Measurements from ENCODE around the gene GAA. TPM values are rescaled to one million over a fixed set of nuclear protein-coding genes. Genes with fewer than 3 reads are reported as not detected.

Gene GAA
- total RNA-seq, result 10 to 100 TPM; 22.2 to 22.4 TPM
- polyA plus RNA-seq (2013, experiment 1 of 2), result 27.8 TPM
- polyA plus RNA-seq (2013, experiment 2 of 2), result 29.0 TPM
- total RNA-seq, result 5.7 to 65.2 (median 31.0) reads per million in 172 experiments

DNA sequence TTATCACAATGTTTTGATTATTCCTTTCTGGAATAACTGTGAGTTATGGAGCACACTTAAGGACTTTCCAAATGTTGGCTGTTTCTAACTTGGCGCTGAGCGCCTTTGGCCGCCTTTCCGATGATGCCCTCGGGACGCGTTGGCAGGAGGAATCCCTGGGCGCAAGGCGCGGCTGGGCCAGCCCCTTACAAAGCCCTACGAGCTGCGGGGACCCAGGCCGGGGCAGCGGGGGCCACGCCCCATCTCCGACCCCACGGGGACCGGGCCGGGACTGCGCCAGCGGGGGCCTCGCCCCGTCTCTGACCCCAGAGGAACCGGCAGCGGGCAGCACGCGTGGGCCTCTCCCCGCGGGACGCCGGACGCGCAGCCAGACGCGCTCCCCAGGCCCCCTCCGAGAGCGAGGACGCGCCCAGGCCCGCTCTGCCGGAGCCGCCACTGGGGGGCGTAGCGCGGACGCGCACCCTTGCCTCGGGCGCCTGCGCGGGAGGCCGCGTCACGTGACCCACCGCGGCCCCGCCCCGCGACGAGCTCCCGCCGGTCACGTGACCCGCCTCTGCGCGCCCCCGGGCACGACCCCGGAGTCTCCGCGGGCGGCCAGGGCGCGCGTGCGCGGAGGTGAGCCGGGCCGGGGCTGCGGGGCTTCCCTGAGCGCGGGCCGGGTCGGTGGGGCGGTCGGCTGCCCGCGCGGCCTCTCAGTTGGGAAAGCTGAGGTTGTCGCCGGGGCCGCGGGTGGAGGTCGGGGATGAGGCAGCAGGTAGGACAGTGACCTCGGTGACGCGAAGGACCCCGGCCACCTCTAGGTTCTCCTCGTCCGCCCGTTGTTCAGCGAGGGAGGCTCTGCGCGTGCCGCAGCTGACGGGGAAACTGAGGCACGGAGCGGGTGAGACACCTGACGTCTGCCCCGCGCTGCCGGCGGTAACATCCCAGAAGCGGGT, at the start of gene GAA:
GAA (plus strand) TSS at position 571 of the 935 bp plus-strand sequence. CDS start 3,006 bp downstream, outside the sequence.
- TF ChIP-seq, protein P1, sequence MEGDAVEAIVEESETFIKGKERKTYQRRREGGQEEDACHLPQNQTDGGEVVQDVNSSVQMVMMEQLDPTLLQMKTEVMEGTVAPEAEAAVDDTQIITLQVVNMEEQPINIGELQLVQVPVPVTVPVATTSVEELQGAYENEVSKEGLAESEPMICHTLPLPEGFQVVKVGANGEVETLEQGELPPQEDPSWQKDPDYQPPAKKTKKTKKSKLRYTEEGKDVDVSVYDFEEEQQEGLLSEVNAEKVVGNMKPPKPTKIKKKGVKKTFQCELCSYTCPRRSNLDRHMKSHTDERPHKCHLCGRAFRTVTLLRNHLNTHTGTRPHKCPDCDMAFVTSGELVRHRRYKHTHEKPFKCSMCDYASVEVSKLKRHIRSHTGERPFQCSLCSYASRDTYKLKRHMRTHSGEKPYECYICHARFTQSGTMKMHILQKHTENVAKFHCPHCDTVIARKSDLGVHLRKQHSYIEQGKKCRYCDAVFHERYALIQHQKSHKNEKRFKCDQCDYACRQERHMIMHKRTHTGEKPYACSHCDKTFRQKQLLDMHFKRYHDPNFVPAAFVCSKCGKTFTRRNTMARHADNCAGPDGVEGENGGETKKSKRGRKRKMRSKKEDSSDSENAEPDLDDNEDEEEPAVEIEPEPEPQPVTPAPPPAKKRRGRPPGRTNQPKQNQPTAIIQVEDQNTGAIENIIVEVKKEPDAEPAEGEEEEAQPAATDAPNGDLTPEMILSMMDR (IDR thresholded peaks at IDR 0.05), result peak; percentile 64
- Mint-ChIP-seq H3K9me3 (no peaks in the 10 kb centered on the region), H3K4me1 (ENCODE audit: low read depth) (peaks cover 35% of the 10 kb centered on the region), H3K36me3 (ENCODE audit: low read depth) (peaks cover 5% of the 10 kb centered on the region), H3K27ac (peak within 1 kb of the TSS; percentile 84), H3K27me3 (no peaks in the 10 kb centered on the region), H3K4me3 (peak within 1 kb of the TSS; percentile 93)
- no peaks in the 10 kb centered on the region for H3K9me3 ChIP-seq (ENCODE audit: control insufficient read depth in 1 of 2, insufficient read depth in 1 of 2, low read length in 2 of 2)
- no peaks in the 10 kb centered on the region for H3K27me3 ChIP-seq (ENCODE audit: control insufficient read depth in 1 of 2, insufficient read depth in 2 of 2, low read length in 2 of 2)
- H3K4me1 ChIP-seq (ENCODE audit: insufficient read depth, low read length), result peaks cover 29% of the 10 kb centered on the region
- intact Hi-C loops (cut with DNase I, micrococcal nuclease), result loop anchor here (1.0 to 10.0 kb wide), 8 partner anchors 46 to 1994 kb away; partner anchors contain the start of genes EIF4A3 (in 2 of the 2), CCDC40 (in 1 of the 2), FASN (in 1 of the 2) and RNF213 (in 1 of the 2)
- ChIA-PET POLR2A (interaction anchor here (0.7 to 1.4 kb wide), 14 partner anchors 9 to 353 kb away, joined by 3 to 13 read pairs (median 3); no protein-coding TSS in a partner anchor), CTCF (interaction anchor here (0.6 to 2.8 kb wide), 19 partner anchors 8 to 395 kb away, joined by 3 to 23 read pairs (median 4); no protein-coding TSS in a partner anchor)
- ATAC-seq (ENCODE audit: poor library complexity), result peak; percentile 83
- H3K36me3 ChIP-seq (ENCODE audit: insufficient read depth, low read length), result no peaks in the 10 kb centered on the region
- peak; percentile 71 to 95 (median 86) for DNase-seq
- H3K4me3 ChIP-seq (ENCODE audit: low read length), result peak within 1 kb of the TSS; percentile 99
- H3K27ac ChIP-seq (ENCODE audit: low read depth in 1 of 2, low read length in 2 of 2), result peak within 1 kb of the TSS in 1 of 2 donors; percentile 46

GRCh38 chr17:80051681-80052080, 49.7 kb upstream of the GAA start:
- H3K27me3 ChIP-seq (ENCODE audit: control insufficient read depth in 1 of 2, insufficient read depth in 2 of 2, low read length in 2 of 2), result no peaks in the 10 kb centered on the region
- H3K9me3 ChIP-seq (ENCODE audit: control insufficient read depth in 1 of 2, insufficient read depth in 1 of 2, low read length in 2 of 2), result no peaks in the 10 kb centered on the region
- POLR2A ChIA-PET, result no interaction called here
- no peak for DNase-seq
- H3K9me3 Mint-ChIP-seq, result no peaks in the 10 kb centered on the region
- CTCF ChIA-PET, result no interaction called here
- intact Hi-C loops (cut with DNase I, micrococcal nuclease), result no loop called here
- no peak overlapping the region for H3K4me3 ChIP-seq (ENCODE audit: low read length)
- no peaks in the 10 kb centered on the region for H3K36me3 ChIP-seq (ENCODE audit: insufficient read depth, low read length)
- no peak overlapping the region for H3K27ac Mint-ChIP-seq
- TF ChIP-seq, protein P1 (IDR thresholded peaks at IDR 0.05), result no peak
- no peak for ATAC-seq (ENCODE audit: poor library complexity)
- no peaks in the 10 kb centered on the region for H3K27me3 Mint-ChIP-seq
- no peaks in the 10 kb centered on the region for H3K4me1 ChIP-seq (ENCODE audit: insufficient read depth, low read length)
- no peaks in the 10 kb centered on the region for H3K36me3 Mint-ChIP-seq (ENCODE audit: low read depth)
- H3K27ac ChIP-seq (ENCODE audit: low read depth in 1 of 2, low read length in 2 of 2), result no peak overlapping the region
- no peak overlapping the region for H3K4me3 Mint-ChIP-seq
- no peaks in the 10 kb centered on the region for H3K4me1 Mint-ChIP-seq (ENCODE audit: low read depth)

DNA sequence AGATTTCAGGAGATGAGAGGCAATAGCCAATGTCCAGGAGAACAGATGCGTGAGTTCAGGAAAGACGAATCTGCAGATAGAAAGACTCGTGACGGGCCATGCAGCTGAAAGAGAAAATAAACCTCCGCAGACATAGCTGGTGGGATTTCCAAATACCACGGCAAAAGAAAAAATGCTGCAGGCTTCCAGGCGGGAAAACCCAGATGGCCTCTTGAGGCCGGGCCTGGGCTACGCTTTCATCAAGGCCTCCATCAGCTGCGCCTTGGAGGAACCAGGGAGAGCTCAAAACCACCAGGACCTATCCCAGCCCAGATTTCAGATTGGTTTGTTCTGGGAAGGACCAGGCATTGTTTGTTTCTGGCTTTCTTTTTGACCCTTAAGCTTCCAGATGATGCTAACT, 48.3 kb upstream of the GAA start:
- no peaks in the 10 kb centered on the region for H3K4me1 ChIP-seq (ENCODE audit: insufficient read depth, low read length)
- Mint-ChIP-seq H3K27ac (no peak overlapping the region), H3K4me1 (ENCODE audit: low read depth) (no peaks in the 10 kb centered on the region), H3K27me3 (no peaks in the 10 kb centered on the region), H3K36me3 (ENCODE audit: low read depth) (no peaks in the 10 kb centered on the region), H3K9me3 (no peaks in the 10 kb centered on the region), H3K4me3 (no peak overlapping the region)
- H3K4me3 ChIP-seq (ENCODE audit: low read length), result no peak overlapping the region
- DNase-seq (no peak), ATAC-seq (ENCODE audit: poor library complexity) (no peak)
- no peak overlapping the region for H3K27ac ChIP-seq (ENCODE audit: low read depth in 1 of 2, low read length in 2 of 2)
- intact Hi-C loops (cut with DNase I, micrococcal nuclease), result no loop called here
- no peaks in the 10 kb centered on the region for H3K9me3 ChIP-seq (ENCODE audit: control insufficient read depth in 1 of 2, insufficient read depth in 1 of 2, low read length in 2 of 2)
- no peaks in the 10 kb centered on the region for H3K27me3 ChIP-seq (ENCODE audit: control insufficient read depth in 1 of 2, insufficient read depth in 2 of 2, low read length in 2 of 2)
- POLR2A ChIA-PET, result no interaction called here
- no peaks in the 10 kb centered on the region for H3K36me3 ChIP-seq (ENCODE audit: insufficient read depth, low read length)
- TF ChIP-seq, protein P1 (IDR thresholded peaks at IDR 0.05), result no peak
- CTCF ChIA-PET, result no interaction called here

Measured in CD4-positive, alpha-beta T cell (primary cell).